ENCODE data around the gene CFAP221. TPM values are rescaled to one million over a fixed set of nuclear protein-coding genes. Genes with fewer than 3 reads are reported as not detected.

CFAP221 gene
- total and polyA plus RNA-seq, 10 of the 15 experiments (the other 5 are each of a cell fraction or from before 2014, with no cell fraction given) = not detected

DNA sequence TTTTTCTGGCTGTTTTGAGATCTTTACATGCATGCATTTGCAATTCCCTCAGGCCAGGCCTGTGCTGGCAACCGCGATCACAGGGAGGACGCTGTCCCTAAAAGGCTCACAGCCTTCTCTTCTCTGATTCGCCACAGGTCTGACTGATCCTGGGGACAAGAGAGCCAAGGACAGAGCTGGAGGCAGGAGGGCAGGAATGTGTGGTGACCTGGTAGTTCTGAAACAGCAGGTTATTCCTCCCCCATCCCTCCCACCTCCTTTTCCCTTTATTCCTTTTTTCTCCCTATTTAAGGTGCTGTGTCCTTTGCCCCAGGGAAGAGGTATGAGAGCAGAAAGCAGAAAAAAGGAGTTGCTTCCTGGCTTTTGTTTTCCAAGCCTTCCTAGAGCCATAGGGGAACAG lies 156.6 kb downstream of the CFAP221 start (continued):
- no peak for TF ChIP-seq SUZ12 (IDR thresholded peaks at IDR 0.05; ENCODE audit: unreplicated experiment)

DNA sequence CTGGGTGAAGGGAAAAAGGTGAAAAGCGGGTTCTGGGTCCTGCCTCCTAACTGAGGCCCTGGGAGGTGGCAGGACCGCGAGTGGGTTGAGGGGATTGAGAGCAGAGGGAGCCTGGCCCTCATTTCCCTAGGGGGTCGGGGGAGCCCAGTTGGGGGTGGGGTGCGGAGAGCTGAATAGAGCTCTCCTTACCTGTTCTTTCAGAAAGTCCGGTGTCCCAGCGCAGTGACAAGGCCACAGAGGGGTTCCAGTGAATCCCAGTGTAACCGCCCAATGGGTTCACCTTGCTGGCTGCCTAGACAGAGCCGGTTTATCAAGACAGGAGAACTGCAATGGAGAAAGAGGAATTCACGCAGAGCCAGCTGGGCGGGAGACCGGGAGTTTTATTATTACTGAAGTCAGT lies 157.1 kb downstream of the CFAP221 start:
- Histone ChIP-seq H3K9me3 (replicated peaks; ENCODE audit: control insufficient read depth, insufficient read depth, low read length) (peaks cover 9% of the 10 kb centered on the region; the same call in 2 of the 3 replicates), H2AFZ (ENCODE audit: control insufficient read depth, low read depth, low read length) (no peak overlapping the region), H3K27ac (ENCODE audit: control insufficient read depth, insufficient read depth) (no peak overlapping the region), H3K79me2 (ENCODE audit: control insufficient read depth, insufficient read depth, low read length) (no peaks in the 10 kb centered on the region), H3K36me3 (ENCODE audit: control insufficient read depth in 2 of 2, insufficient read depth in 2 of 2, low read length in 1 of 2) (no peaks in the 10 kb centered on the region), H4K20me1 (ENCODE audit: control insufficient read depth, insufficient read depth) (no peaks in the 10 kb centered on the region), H3K4me3 (no peak overlapping the region), H3K27me3 (replicated peaks in 1 of 2; ENCODE audit: control insufficient read depth in 2 of 2, insufficient read depth in 2 of 2, low read length in 1 of 2) (no peaks in the 10 kb centered on the region; a peak in 1 of 4 replicates), H3K9ac (ENCODE audit: control insufficient read depth, insufficient read depth, low read length) (no peak overlapping the region), H3K4me2 (ENCODE audit: control insufficient read depth, insufficient read depth) (no peak overlapping the region), H3K4me1 (ENCODE audit: control insufficient read depth, insufficient read depth, low read length) (peaks cover 21% of the 10 kb centered on the region)
- 40% methylated on average over 12 of the region's 12 CpGs for WGBS (ENCODE audit: insufficient coverage, insufficient replicate concordance, low lambda C conversion rate, missing lambda C conversion rate)
- ChIA-PET CTCF (interaction anchor here (0.8 to 7.3 kb wide), 6 partner anchors 18 to 979 kb away, joined by 3 to 116 read pairs (median 4); no protein-coding TSS in a partner anchor), SMC1A (ENCODE audit: uncharacterized antibody, unreplicated experiment) (interaction anchor here (2.9 kb wide), 1 partner anchor 474 kb away, joined by 19 read pairs; no protein-coding TSS in a partner anchor), POLR2A (no interaction called here), RAD21 (ENCODE audit: unreplicated experiment) (interaction anchor here (2.3 to 3.4 kb wide), 2 partner anchors 474 to 612 kb away, joined by 6 to 16 read pairs; no protein-coding TSS in a partner anchor)
- in situ Hi-C loops (cut with MboI) = loop anchor here (5.0 to 10.0 kb wide), 3 partner anchors 121 to 973 kb away; no protein-coding TSS in a partner anchor
- TF ChIP-seq BCL11A (IDR thresholded peaks at IDR 0.05; ENCODE audit: low read depth, low read length) = no peak
- TF ChIP-seq, protein P1, sequence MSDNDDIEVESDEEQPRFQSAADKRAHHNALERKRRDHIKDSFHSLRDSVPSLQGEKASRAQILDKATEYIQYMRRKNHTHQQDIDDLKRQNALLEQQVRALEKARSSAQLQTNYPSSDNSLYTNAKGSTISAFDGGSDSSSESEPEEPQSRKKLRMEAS (IDR thresholded peaks at IDR 0.05; ENCODE audit: low read depth, low read length) = no peak
- TF ChIP-seq, protein P2, sequence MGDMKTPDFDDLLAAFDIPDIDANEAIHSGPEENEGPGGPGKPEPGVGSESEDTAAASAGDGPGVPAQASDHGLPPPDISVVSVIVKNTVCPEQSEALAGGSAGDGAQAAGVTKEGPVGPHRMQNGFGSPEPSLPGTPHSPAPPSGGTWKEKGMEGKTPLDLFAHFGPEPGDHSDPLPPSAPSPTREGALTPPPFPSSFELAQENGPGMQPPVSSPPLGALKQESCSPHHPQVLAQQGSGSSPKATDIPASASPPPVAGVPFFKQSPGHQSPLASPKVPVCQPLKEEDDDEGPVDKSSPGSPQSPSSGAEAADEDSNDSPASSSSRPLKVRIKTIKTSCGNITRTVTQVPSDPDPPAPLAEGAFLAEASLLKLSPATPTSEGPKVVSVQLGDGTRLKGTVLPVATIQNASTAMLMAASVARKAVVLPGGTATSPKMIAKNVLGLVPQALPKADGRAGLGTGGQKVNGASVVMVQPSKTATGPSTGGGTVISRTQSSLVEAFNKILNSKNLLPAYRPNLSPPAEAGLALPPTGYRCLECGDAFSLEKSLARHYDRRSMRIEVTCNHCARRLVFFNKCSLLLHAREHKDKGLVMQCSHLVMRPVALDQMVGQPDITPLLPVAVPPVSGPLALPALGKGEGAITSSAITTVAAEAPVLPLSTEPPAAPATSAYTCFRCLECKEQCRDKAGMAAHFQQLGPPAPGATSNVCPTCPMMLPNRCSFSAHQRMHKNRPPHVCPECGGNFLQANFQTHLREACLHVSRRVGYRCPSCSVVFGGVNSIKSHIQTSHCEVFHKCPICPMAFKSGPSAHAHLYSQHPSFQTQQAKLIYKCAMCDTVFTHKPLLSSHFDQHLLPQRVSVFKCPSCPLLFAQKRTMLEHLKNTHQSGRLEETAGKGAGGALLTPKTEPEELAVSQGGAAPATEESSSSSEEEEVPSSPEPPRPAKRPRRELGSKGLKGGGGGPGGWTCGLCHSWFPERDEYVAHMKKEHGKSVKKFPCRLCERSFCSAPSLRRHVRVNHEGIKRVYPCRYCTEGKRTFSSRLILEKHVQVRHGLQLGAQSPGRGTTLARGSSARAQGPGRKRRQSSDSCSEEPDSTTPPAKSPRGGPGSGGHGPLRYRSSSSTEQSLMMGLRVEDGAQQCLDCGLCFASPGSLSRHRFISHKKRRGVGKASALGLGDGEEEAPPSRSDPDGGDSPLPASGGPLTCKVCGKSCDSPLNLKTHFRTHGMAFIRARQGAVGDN (IDR thresholded peaks at IDR 0.05) = no peak
- TF ChIP-seq CHD2 (IDR thresholded peaks at IDR 0.05; ENCODE audit: borderline replicate concordance, low read depth, low read length) = no peak
- no peak for TF ChIP-seq RBBP5 (conservative IDR thresholded peaks at IDR 0.05)
- TF ChIP-seq GATAD2B (conservative IDR thresholded peaks at IDR 0.05; ENCODE audit: low read depth) = no peak
- no peak for TF ChIP-seq STAT3 (IDR thresholded peaks at IDR 0.05; ENCODE audit: low read depth, low read length)
- TF ChIP-seq CBX5 (IDR thresholded peaks at IDR 0.05; ENCODE audit: low read depth) = no peak
- FAIRE-seq (no peak), ATAC-seq (no peak), DNase-seq (ENCODE audit: low read depth, low spot score) (no peak)
- BruUV-seq (replicated peaks) = no TSS peak
- intact Hi-C loops (cut with micrococcal nuclease; ENCODE audit: unreplicated experiment) = loop anchor here (5.0 kb wide), 1 partner anchor 306 kb away; no protein-coding TSS in a partner anchor
